ENCODE data around the gene NKD2.

- TF ChIP-seq POLR2AphosphoS5 (IDR thresholded peaks at IDR 0.05; ENCODE audit: low read depth, low read length) (no peak), POLR2A (IDR thresholded peaks at IDR 0.05; ENCODE audit: low read depth, low read length) (no peak), TAF1 (IDR thresholded peaks at IDR 0.05; ENCODE audit: low read depth, low read length) (no peak), SPI1 (IDR thresholded peaks at IDR 0.05; ENCODE audit: low read depth, low read length) (no peak)
These were observed 46.2 kb upstream of the NKD2 start for GRCh38 chr5:962386-962785.
